Astrocyte (in vitro differentiated cells and primary cell): ENCODE measurements around the gene AOAH.

Experiments used
- CTCF ChIP-seq: IDR thresholded peaks from 2 replicates; pipeline ENCODE4 v1.5.1; 2011; ENCODE audit warnings: low read depth, mild to moderate bottlenecking, inconsistent platforms, low read length, moderate library complexity; ENCODE audit not compliant: insufficient read depth
- EZH2 ChIP-seq: IDR thresholded peaks from 2 replicates; pipeline ENCODE4 v1.6.1; 2012; ENCODE audit warnings: mild to moderate bottlenecking, low read length, inconsistent platforms; ENCODE audit not compliant: insufficient read depth

- TF ChIP-seq CTCF (no peak), EZH2 (no peak)
Observed at GRCh38 chr7:36633377-36633776, 90.9 kb downstream of the AOAH start.
